Neutrophil (primary cell): ENCODE results near the gene CDX2.

Source experiments
- H3K27ac ChIP-seq: fragments of 200-600 bp; sonication (generic); 2 replicates; pipeline ENCODE4 v1.5.1; 2016; ENCODE audit warnings: mild to moderate bottlenecking, moderate library complexity
- H3K27me3 ChIP-seq: fragments of 200-600 bp; sonication (generic); 2 replicates; pipeline ENCODE4 v1.6.0; 2016; ENCODE audit warnings: mild to moderate bottlenecking
- H3K36me3 ChIP-seq: fragments of 200-600 bp; sonication (generic); 2 replicates; pipeline ENCODE4 v1.5.1; 2017
- H3K4me1 ChIP-seq, 2 experiments: fragments of 200-600 bp in 1 of 2; sonication (generic) in 1 of 2; 1 replicate in 1 of 2; 2 replicates in 1 of 2; pipeline versions ENCODE4 v1.5.1 to v1.6.1; 2013 to 2016; ENCODE audit warnings: low read depth in 1 of 2, low read length in 1 of 2, mild to moderate bottlenecking in 1 of 2, moderate library complexity in 1 of 2; ENCODE audit not compliant: control insufficient read depth in 1 of 2, insufficient read depth in 1 of 2
- H3K4me3 ChIP-seq, 2 experiments: fragments of 200-600 bp in 1 of 2; sonication (generic) in 1 of 2; 1 replicate in 1 of 2; 2 replicates in 1 of 2; pipeline ENCODE4 v1.5.1; 2013 to 2016; ENCODE audit warnings: low read depth in 1 of 2, low read length in 1 of 2, mild to moderate bottlenecking in 1 of 2, moderate library complexity in 1 of 2
- H3K9me3 ChIP-seq: fragments of 200-600 bp; sonication (generic); 2 replicates; pipeline ENCODE4 v1.5.1; 2016
- CTCF ChIP-seq: fragments of 200-600 bp; sonication (generic); IDR thresholded peaks from 2 replicates; pipeline ENCODE4 v1.5.1; 2016; ENCODE audit warnings: antibody characterized with exemption

The CDX2 gene

GRCh38 chr13:27917121-27917947 lies 51.8 kb downstream of the CDX2 start:
- H3K4me3 ChIP-seq = no peak overlapping the region

DNA sequence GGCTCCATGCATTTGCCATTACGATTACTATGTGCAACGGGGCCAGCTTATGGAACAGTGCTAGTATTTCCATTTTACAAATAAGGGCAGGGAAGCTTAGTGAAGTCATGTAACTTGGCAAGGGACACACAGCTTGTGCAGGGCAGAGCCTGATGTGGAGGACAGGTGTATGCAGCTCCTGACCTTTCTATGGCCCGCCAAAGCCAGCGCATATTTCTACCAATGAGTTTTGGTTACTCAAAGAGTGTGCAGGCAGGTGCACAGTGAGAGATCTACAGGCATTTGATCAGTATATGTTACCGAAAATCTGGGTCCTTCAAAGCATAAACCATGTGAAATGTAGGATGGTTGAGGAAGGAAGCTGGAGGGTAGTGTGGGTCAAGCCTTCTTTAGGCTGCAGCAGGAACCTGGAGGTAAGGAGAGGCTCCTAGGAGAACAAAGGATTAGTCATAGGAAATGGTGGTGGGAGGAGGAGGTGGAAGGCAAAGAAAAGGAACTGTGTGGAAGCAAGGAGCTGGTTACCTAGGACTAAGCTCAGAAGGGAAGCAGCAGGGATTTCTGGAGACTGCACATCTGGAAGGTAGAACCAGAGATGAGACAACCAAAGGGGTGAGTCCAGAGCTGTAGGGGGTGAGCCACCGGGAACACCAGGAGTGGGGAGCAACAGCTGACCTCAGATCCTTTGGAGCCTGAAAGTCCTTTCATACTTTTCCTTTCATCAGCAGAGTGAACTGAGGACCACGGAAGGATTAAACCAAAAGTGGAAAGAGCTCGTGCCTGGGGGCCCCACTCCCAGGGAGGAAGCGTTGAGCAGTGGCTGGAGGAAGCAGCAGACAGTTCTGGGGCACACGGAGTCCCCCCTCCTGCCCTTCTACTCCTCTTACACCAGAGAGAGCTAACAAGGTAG lies 53.6 kb downstream of the CDX2 start:
- no peak for TF ChIP-seq CTCF
- Histone ChIP-seq H3K36me3 (no peaks in the 10 kb centered on the region), H3K27me3 (peaks cover 100% of the 10 kb centered on the region), H3K4me3 (no peak overlapping the region), H3K4me1 (peaks cover 0 to 7% of the 10 kb centered on the region in 2 experiments), H3K27ac (no peak overlapping the region), H3K9me3 (no peaks in the 10 kb centered on the region)

More at GRCh38 chr13:27917121-27917947, 51.8 kb downstream of the CDX2 start:
- Histone ChIP-seq H3K9me3 (no peaks in the 10 kb centered on the region), H3K4me1 (peaks cover 6 to 13% of the 10 kb centered on the region in 2 experiments), H3K36me3 (no peaks in the 10 kb centered on the region), H3K27me3 (peaks cover 100% of the 10 kb centered on the region), H3K27ac (no peak overlapping the region)
- TF ChIP-seq CTCF = no peak

GRCh38 chr13:27913160-27913559 lies 56.0 kb downstream of the CDX2 start:
- Histone ChIP-seq H3K27me3 (peaks cover 100% of the 10 kb centered on the region), H3K4me3 (no peak overlapping the region), H3K4me1 (no peaks in the 10 kb centered on the region), H3K9me3 (no peaks in the 10 kb centered on the region), H3K36me3 (no peaks in the 10 kb centered on the region), H3K27ac (no peak overlapping the region)
- no peak for TF ChIP-seq CTCF

GRCh38 chr13:27911521-27911920 lies 57.6 kb downstream of the CDX2 start:
- no peak for TF ChIP-seq CTCF
- no peaks in the 10 kb centered on the region for H3K36me3 ChIP-seq
- H3K4me3 ChIP-seq = no peak overlapping the region
- no peaks in the 10 kb centered on the region for H3K9me3 ChIP-seq
- no peak overlapping the region for H3K27ac ChIP-seq
- peaks cover 100% of the 10 kb centered on the region for H3K27me3 ChIP-seq
- no peaks in the 10 kb centered on the region for H3K4me1 ChIP-seq
